ENCODE measurements around the gene TMEM132E.

The TMEM132E gene

DNA sequence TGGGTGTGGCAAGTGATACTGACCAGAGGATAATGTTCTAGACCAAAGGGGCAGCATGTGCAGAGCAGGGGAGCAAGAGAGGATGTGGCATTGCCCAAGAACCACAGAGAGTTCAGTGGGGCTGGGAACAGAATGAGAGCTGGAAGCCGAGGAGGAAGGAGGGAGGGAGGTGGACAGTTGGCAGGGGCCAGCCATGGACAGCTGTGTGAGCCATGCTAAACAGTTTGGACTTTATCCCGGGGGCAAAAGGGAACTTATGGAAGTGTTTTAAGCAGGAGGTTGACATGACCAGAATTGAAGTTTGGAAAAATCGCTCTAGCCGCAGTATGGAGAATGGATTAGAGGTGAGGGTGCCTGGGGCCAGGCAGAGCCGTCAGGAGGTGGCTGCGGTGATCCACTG lies 29.4 kb upstream of the TMEM132E start:
- no peak overlapping the region for H3K27ac ChIP-seq
- H3K36me3 ChIP-seq (ENCODE audit: insufficient read depth) = no peaks in the 10 kb centered on the region
- no peaks in the 10 kb centered on the region; the same call in 1 of the 2 replicates for H3K27me3 ChIP-seq (ENCODE audit: insufficient read depth, low read depth)
- H3K9ac ChIP-seq = no peak overlapping the region
- no peak overlapping the region for H3K4me2 ChIP-seq
- no peaks in the 10 kb centered on the region for H3K4me1 ChIP-seq (ENCODE audit: low read depth, poor library complexity, severe bottlenecking)
- TF ChIP-seq, protein P1, sequence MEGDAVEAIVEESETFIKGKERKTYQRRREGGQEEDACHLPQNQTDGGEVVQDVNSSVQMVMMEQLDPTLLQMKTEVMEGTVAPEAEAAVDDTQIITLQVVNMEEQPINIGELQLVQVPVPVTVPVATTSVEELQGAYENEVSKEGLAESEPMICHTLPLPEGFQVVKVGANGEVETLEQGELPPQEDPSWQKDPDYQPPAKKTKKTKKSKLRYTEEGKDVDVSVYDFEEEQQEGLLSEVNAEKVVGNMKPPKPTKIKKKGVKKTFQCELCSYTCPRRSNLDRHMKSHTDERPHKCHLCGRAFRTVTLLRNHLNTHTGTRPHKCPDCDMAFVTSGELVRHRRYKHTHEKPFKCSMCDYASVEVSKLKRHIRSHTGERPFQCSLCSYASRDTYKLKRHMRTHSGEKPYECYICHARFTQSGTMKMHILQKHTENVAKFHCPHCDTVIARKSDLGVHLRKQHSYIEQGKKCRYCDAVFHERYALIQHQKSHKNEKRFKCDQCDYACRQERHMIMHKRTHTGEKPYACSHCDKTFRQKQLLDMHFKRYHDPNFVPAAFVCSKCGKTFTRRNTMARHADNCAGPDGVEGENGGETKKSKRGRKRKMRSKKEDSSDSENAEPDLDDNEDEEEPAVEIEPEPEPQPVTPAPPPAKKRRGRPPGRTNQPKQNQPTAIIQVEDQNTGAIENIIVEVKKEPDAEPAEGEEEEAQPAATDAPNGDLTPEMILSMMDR (conservative IDR thresholded peaks at IDR 0.05; ENCODE audit: low read depth, low read length) = no peak
- no peak overlapping the region for H2AFZ ChIP-seq (ENCODE audit: low read depth)
- no peaks in the 10 kb centered on the region for H3K79me2 ChIP-seq (ENCODE audit: insufficient read depth, low read depth)
- H3K4me3 ChIP-seq (IDR thresholded peaks at IDR 0.05; ENCODE audit: insufficient read depth, low read depth, low read length) = no peak overlapping the region
- no peaks in the 10 kb centered on the region for H4K20me1 ChIP-seq (ENCODE audit: insufficient read depth)

DNA sequence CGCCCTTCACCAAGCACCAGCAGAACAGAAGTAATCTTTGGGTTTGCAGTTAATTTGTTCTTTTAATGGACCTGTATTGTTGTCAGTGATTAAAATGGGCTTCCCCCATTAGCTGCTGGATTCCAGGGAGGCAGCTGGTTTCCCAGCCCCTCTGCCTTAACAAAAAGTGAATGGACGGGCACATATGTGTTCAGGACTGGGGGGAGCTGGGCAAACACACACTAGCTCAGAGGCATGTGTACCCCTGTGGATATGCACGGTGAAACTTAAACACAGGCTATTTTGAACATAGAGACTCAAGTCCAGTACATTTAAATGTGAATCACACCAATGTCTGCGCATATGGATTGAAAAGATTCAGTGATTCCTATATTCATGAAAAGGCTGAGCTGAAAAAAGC lies 25.5 kb upstream of the TMEM132E start:
- H3K36me3 ChIP-seq (ENCODE audit: insufficient read depth) = no peaks in the 10 kb centered on the region
- no peak overlapping the region for H3K4me2 ChIP-seq
- H4K20me1 ChIP-seq (ENCODE audit: insufficient read depth) = no peaks in the 10 kb centered on the region
- H3K79me2 ChIP-seq (ENCODE audit: insufficient read depth, low read depth) = no peaks in the 10 kb centered on the region
- H3K4me3 ChIP-seq (IDR thresholded peaks at IDR 0.05; ENCODE audit: insufficient read depth, low read depth, low read length) = no peak overlapping the region
- no peak overlapping the region for H3K9ac ChIP-seq
- TF ChIP-seq, protein P1 (conservative IDR thresholded peaks at IDR 0.05; ENCODE audit: low read depth, low read length) = no peak
- no peaks in the 10 kb centered on the region for H3K4me1 ChIP-seq (ENCODE audit: low read depth, poor library complexity, severe bottlenecking)
- no peak overlapping the region for H3K27ac ChIP-seq
- no peaks in the 10 kb centered on the region; the same call in 1 of the 2 replicates for H3K27me3 ChIP-seq (ENCODE audit: insufficient read depth, low read depth)
- H2AFZ ChIP-seq (ENCODE audit: low read depth) = no peak overlapping the region

DNA sequence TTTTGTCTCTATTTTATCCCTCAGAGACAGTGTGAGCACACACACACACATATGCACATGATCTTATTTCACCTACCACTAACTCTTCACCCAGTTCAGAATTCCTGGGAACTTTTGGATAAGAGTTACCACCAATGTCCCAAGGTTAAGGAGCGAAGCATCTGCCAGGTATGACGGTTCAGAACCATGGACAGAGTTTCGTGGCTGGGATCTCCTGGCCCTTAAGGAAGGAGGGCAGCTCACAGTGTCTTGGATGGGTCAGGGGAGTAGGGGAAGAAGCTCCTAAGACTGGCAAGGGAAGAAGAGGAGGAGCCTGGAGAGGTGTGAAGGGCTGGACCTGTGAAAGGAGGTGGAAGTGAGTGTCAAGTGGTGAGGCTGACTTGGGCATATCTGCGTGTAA lies 23.0 kb upstream of the TMEM132E start:
- Histone ChIP-seq H3K4me3 (IDR thresholded peaks at IDR 0.05; ENCODE audit: insufficient read depth, low read depth, low read length) (no peak overlapping the region), H3K27ac (no peak overlapping the region), H4K20me1 (ENCODE audit: insufficient read depth) (no peaks in the 10 kb centered on the region), H3K4me2 (no peak overlapping the region), H3K9ac (no peak overlapping the region), H2AFZ (ENCODE audit: low read depth) (no peak overlapping the region), H3K27me3 (ENCODE audit: insufficient read depth, low read depth) (no peaks in the 10 kb centered on the region), H3K36me3 (ENCODE audit: insufficient read depth) (no peaks in the 10 kb centered on the region), H3K4me1 (ENCODE audit: low read depth, poor library complexity, severe bottlenecking) (no peaks in the 10 kb centered on the region), H3K79me2 (ENCODE audit: insufficient read depth, low read depth) (no peaks in the 10 kb centered on the region)
- TF ChIP-seq, protein P1 (conservative IDR thresholded peaks at IDR 0.05; ENCODE audit: low read depth, low read length) = no peak

DNA sequence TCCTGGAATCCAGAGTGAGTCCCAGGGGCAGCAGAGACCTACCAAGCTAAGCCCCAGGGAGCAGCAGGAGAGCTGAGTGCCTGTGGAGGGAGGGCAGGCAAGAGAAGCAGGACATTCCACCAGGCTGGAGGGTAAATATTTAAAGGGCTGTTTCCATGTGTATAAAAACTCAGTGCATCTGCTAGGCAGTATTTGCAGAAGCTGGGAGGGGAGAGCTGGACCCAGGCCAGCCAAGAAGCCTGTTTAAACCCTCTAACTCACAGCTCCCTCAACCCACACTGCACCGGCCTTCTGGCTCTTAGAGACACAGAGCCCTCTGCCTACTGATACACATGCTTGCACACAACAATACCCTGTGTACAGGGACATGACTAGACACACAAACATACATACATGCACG lies 22.5 kb upstream of the TMEM132E start:
- Histone ChIP-seq H2AFZ (ENCODE audit: low read depth) (no peak overlapping the region), H3K79me2 (ENCODE audit: insufficient read depth, low read depth) (no peaks in the 10 kb centered on the region), H3K4me1 (ENCODE audit: low read depth, poor library complexity, severe bottlenecking) (no peaks in the 10 kb centered on the region), H3K4me2 (no peak overlapping the region), H3K27me3 (ENCODE audit: insufficient read depth, low read depth) (no peaks in the 10 kb centered on the region), H3K4me3 (IDR thresholded peaks at IDR 0.05; ENCODE audit: insufficient read depth, low read depth, low read length) (no peak overlapping the region), H3K27ac (no peak overlapping the region), H3K36me3 (ENCODE audit: insufficient read depth) (no peaks in the 10 kb centered on the region), H3K9ac (no peak overlapping the region), H4K20me1 (ENCODE audit: insufficient read depth) (no peaks in the 10 kb centered on the region)
- TF ChIP-seq, protein P1 (conservative IDR thresholded peaks at IDR 0.05; ENCODE audit: low read depth, low read length) = no peak
